ENCODE results near the gene PDZRN3.

The PDZRN3 gene

GRCh38 chr3:73409138-73409763 lies 215.5 kb downstream of the PDZRN3 start:
- DNase-seq: no peak

- DNase-seq: no peak
Measured at GRCh38 chr3:73408634-73409033, 216.1 kb downstream of the PDZRN3 start.

GRCh38 chr3:73407577-73407976 lies 217.2 kb downstream of the PDZRN3 start:
- DNase-seq: no peak

GRCh38 chr3:73405853-73406252 lies 218.9 kb downstream of the PDZRN3 start:
- DNase-seq: no peak

- no peak for DNase-seq
Measured at GRCh38 chr3:73405000-73405399, 219.7 kb downstream of the PDZRN3 start.

- no peak for DNase-seq
Measured at GRCh38 chr3:73404435-73404834, 220.3 kb downstream of the PDZRN3 start.

- no peak for DNase-seq
Measured at GRCh38 chr3:73403444-73403843, 221.3 kb downstream of the PDZRN3 start.

GRCh38 chr3:73401616-73402279 lies 223.0 kb downstream of the PDZRN3 start:
- DNase-seq: no peak

- no peak for DNase-seq
Measured at GRCh38 chr3:73401059-73401458, 223.7 kb downstream of the PDZRN3 start.

GRCh38 chr3:73399666-73400253 lies 225.0 kb downstream of the PDZRN3 start:
- DNase-seq: no peak

- DNase-seq: no peak
Measured at GRCh38 chr3:73399106-73399505, 225.6 kb downstream of the PDZRN3 start.

- DNase-seq: no peak
Measured at GRCh38 chr3:73398084-73398483, 226.7 kb downstream of the PDZRN3 start.

GRCh38 chr3:73394240-73394639 lies 230.5 kb downstream of the PDZRN3 start:
- DNase-seq: no peak

GRCh38 chr3:73393005-73393404 lies 231.7 kb downstream of the PDZRN3 start:
- no peak for DNase-seq

- DNase-seq: no peak
Measured at GRCh38 chr3:73391984-73392383, 232.8 kb downstream of the PDZRN3 start.

- no peak for DNase-seq
Measured at GRCh38 chr3:73389928-73390327, 234.8 kb downstream of the PDZRN3 start.

GRCh38 chr3:73389117-73389813 lies 235.5 kb downstream of the PDZRN3 start:
- DNase-seq: no peak

GRCh38 chr3:73385568-73385967 lies 239.2 kb downstream of the PDZRN3 start:
- DNase-seq: no peak

- DNase-seq: no peak
Measured at GRCh38 chr3:73384091-73384906, 240.4 kb downstream of the PDZRN3 start.

- no peak for DNase-seq
Measured at GRCh38 chr3:73383470-73384049, 241.2 kb downstream of the PDZRN3 start.

- no peak for DNase-seq
Measured at GRCh38 chr3:73381551-73381950, 243.2 kb downstream of the PDZRN3 start.

- DNase-seq: no peak
Measured at GRCh38 chr3:73380735-73381532, 243.8 kb downstream of the PDZRN3 start.
